Endodermal cell (in vitro differentiated cells): ENCODE results near the gene OSBPL8. TPM values are rescaled to one million over a fixed set of nuclear protein-coding genes. Genes with fewer than 3 reads are reported as not detected.

Source experiments
- DNase-seq: peaks from one replicate; pipeline ENCODE4 v3.0.0-alpha.2; 2017
- H3K27ac ChIP-seq: 2 replicates; pipeline ENCODE4 v1.5.1; 2013; ENCODE audit warnings: mild to moderate bottlenecking, low read depth, low read length, moderate library complexity
- H3K27me3 ChIP-seq: 2 replicates; pipeline ENCODE4 v1.6.1; 2013; ENCODE audit warnings: mild to moderate bottlenecking, low read length, moderate library complexity; ENCODE audit not compliant: insufficient read depth, control insufficient read depth, poor library complexity, severe bottlenecking
- H3K36me3 ChIP-seq: 2 replicates; pipeline ENCODE4 v1.7.0; 2013; ENCODE audit warnings: mild to moderate bottlenecking, low read length, moderate library complexity; ENCODE audit not compliant: control insufficient read depth, insufficient read depth
- H3K4me1 ChIP-seq: one replicate; pipeline ENCODE4 v1.7.0; 2013; ENCODE audit warnings: low read length; ENCODE audit not compliant: control insufficient read depth, insufficient read depth
- H3K4me3 ChIP-seq: 2 replicates; pipeline ENCODE4 v1.5.1; 2013; ENCODE audit warnings: mild to moderate bottlenecking, low read length, moderate library complexity
- H3K9ac ChIP-seq: 2 replicates; pipeline ENCODE4 v1.6.1; 2013; ENCODE audit warnings: mild to moderate bottlenecking, low read length, moderate library complexity; ENCODE audit not compliant: poor library complexity, severe bottlenecking; ENCODE audit errors: extremely low read depth
- H3K9me3 ChIP-seq: 2 replicates; pipeline ENCODE4 v1.6.1; 2013; ENCODE audit warnings: mild to moderate bottlenecking, low read length, moderate library complexity; ENCODE audit not compliant: control insufficient read depth
- H3K27ac Mint-ChIP-seq: 2 replicates; pipeline ENCODE4 v1.8.0; 2020; ENCODE audit warnings: mixed read lengths
- H3K27me3 Mint-ChIP-seq: 2 replicates; pipeline ENCODE4 v1.8.0; 2021; ENCODE audit warnings: mild to moderate bottlenecking, mixed read lengths; ENCODE audit not compliant: insufficient read depth
- H3K36me3 Mint-ChIP-seq: 2 replicates; pipeline ENCODE4 v1.8.0; 2020; ENCODE audit warnings: low read depth, mixed read lengths
- H3K4me1 Mint-ChIP-seq: 2 replicates; pipeline ENCODE4 v1.8.0; 2020; ENCODE audit warnings: mixed read lengths
- H3K4me3 Mint-ChIP-seq: 2 replicates; pipeline ENCODE4 v1.8.0; 2020; ENCODE audit warnings: mild to moderate bottlenecking, moderate library complexity, mixed read lengths
- H3K9me3 Mint-ChIP-seq: 2 replicates; pipeline ENCODE4 v1.8.0; 2020; ENCODE audit warnings: mild to moderate bottlenecking, mixed read lengths
- CTCF ChIP-seq: fragments of 200-600 bp; sonication (generic); conservative IDR thresholded peaks from 2 replicates; pipeline ENCODE4 v1.5.0; 2021; ENCODE audit warnings: antibody characterized with exemption, mild to moderate bottlenecking
- WGBS, 2 experiments: methylation state at CpG; one replicate each; pipeline versions ENCODE4 v1.1.5 to v1.1.7; 2013; ENCODE audit warnings: missing lambda C conversion rate in 2 of 2, mixed read lengths in 1 of 2; ENCODE audit not compliant: insufficient coverage in 1 of 2, insufficient read length in 1 of 2; 5-methylcytosine and 5-hydroxymethylcytosine counted together
- total RNA-seq, 2 donors: library from RNA; stranded (reverse); fragmentation: NEBNext Ultra II Directional in 1 of 2; extraction: Animal tissue kit (Norgen Biotek cat#: 25700) in 1 of 2; gene quantifications; 2 replicates in 1 of 2; 3 replicates in 1 of 2; pipeline ENCODE4 v1.2.1, GENCODE V29; 2021

OSBPL8 gene
- total RNA-seq, 2 donors from 2014 or later, result 44.0 to 58.8 TPM

- Mint-ChIP-seq H3K4me3 (no peak overlapping the region), H3K36me3 (no peaks in the 10 kb centered on the region), H3K9me3 (no peaks in the 10 kb centered on the region), H3K27ac (no peak overlapping the region), H3K27me3 (no peaks in the 10 kb centered on the region), H3K4me1 (peaks cover 7% of the 10 kb centered on the region)
- Histone ChIP-seq H3K4me3 (no peak overlapping the region), H3K9me3 (no peaks in the 10 kb centered on the region), H3K27ac (no peak overlapping the region), H3K4me1 (no peaks in the 10 kb centered on the region), H3K36me3 (no peaks in the 10 kb centered on the region), H3K27me3 (no peaks in the 10 kb centered on the region), H3K9ac (no peak overlapping the region)
- DNase-seq, result no peak
- TF ChIP-seq CTCF, result no peak
- 71 to 75% methylated on average over 3 of the region's 3 CpGs for WGBS, 2 experiments
Observed at GRCh38 chr12:76308866-76309265, 250.7 kb downstream of the OSBPL8 start.

- H3K4me3 ChIP-seq, result no peak overlapping the region
- no peaks in the 10 kb centered on the region for H3K36me3 ChIP-seq
- Mint-ChIP-seq H3K4me1 (peaks cover 4% of the 10 kb centered on the region), H3K27ac (no peak overlapping the region), H3K9me3 (no peaks in the 10 kb centered on the region), H3K4me3 (no peak overlapping the region), H3K27me3 (no peaks in the 10 kb centered on the region), H3K36me3 (no peaks in the 10 kb centered on the region)
- no peak for TF ChIP-seq CTCF
- H3K27ac ChIP-seq, result no peak overlapping the region
- H3K9ac ChIP-seq, result no peak overlapping the region
- H3K9me3 ChIP-seq, result no peaks in the 10 kb centered on the region
- no peaks in the 10 kb centered on the region for H3K27me3 ChIP-seq
- WGBS, 2 experiments, result 91% methylated on average over 1 of the region's 1 CpG; no CpG with 5 or more reads in 1 of the 2 experiments
- no peaks in the 10 kb centered on the region for H3K4me1 ChIP-seq
- no peak for DNase-seq
Observed at GRCh38 chr12:76307083-76307482, 252.5 kb downstream of the OSBPL8 start.

DNA sequence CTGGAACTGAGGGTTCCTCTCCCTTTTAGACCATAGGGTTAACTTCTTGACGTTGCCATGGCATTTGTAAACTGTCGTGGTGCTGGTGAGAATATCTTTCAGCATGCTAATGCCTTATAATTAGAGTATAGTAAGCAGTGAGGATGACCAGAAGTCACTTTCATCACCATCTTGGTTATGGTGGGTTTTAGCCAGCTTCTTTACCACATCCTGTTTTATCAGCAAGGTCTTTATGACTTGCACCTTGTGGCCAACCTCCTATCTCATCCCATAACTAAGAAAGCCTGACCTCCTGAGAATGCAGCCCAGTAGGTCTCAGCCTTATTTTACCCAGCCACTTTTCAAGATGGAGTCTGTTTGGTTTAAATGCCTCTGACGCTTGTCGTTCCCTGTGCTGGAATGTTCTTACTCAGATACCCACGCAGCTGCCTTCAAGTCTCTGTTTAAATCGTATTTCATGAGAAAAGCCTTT, 255.5 kb downstream of the OSBPL8 start:
- no peaks in the 10 kb centered on the region for H3K9me3 ChIP-seq
- Mint-ChIP-seq H3K9me3 (no peaks in the 10 kb centered on the region), H3K36me3 (no peaks in the 10 kb centered on the region), H3K27me3 (no peaks in the 10 kb centered on the region), H3K27ac (no peak overlapping the region), H3K4me1 (peaks cover 15% of the 10 kb centered on the region), H3K4me3 (no peak overlapping the region)
- no peak overlapping the region for H3K9ac ChIP-seq
- TF ChIP-seq CTCF, result no peak
- no peak overlapping the region for H3K4me3 ChIP-seq
- no peaks in the 10 kb centered on the region for H3K4me1 ChIP-seq
- no peaks in the 10 kb centered on the region for H3K27me3 ChIP-seq
- H3K36me3 ChIP-seq, result no peaks in the 10 kb centered on the region
- no peak for DNase-seq
- 96 to 100% methylated on average over 4 to 6 of the region's 6 CpGs for WGBS, 2 experiments
- no peak overlapping the region for H3K27ac ChIP-seq
